Stimulated activated CD4-positive, alpha-beta T cell treated with anti-CD3 and anti-CD28 coated beads, Interleukin-4, amount 100 ng/mL, for 1 hour (primary cell): ENCODE measurements around the gene NUDT22.
A peak's percentile ranks its signal among the peaks of the same experiment; 100 is the strongest.

ENCODE experiments used
- DNase-seq: peaks from one replicate; pipeline ENCODE4 v3.0.0-alpha.2; 2020

Gene NUDT22

GRCh38 chr11:64229744-64230170 lies 3.7 kb downstream of the NUDT22 start:
- DNase-seq, result no peak

GRCh38 chr11:64230171-64230984 lies 4.3 kb downstream of the NUDT22 start, which contains the start of gene DNAJC4:
Gene DNAJC4, plus strand, starts transcription at chr11:64230548. Its CDS starts 307 bp downstream, at chr11:64230855.
- DNase-seq, result peak; percentile 87

GRCh38 chr11:64230985-64231365 lies 4.9 kb downstream of the NUDT22 start:
- no peak for DNase-seq

GRCh38 chr11:64231546-64231945 lies 5.5 kb downstream of the NUDT22 start:
- no peak for DNase-seq

GRCh38 chr11:64232182-64232966 lies 6.3 kb downstream of the NUDT22 start:
- no peak for DNase-seq

GRCh38 chr11:64232967-64233315 lies 6.9 kb downstream of the NUDT22 start:
- DNase-seq, result no peak

- peak; percentile 72 for DNase-seq
Measured at GRCh38 chr11:64233913-64234586, 8.0 kb downstream of the NUDT22 start, which contains the start of gene VEGFB. Gene VEGFB, plus strand, starts transcription at chr11:64234584. Its CDS starts 250 bp downstream, at chr11:64234834.

- DNase-seq, result peak; percentile 55
Measured at GRCh38 chr11:64234647-64235379, 8.7 kb downstream of the NUDT22 start.

- no peak for DNase-seq
Measured at GRCh38 chr11:64235437-64236161, 9.5 kb downstream of the NUDT22 start.

- DNase-seq, result no peak
Measured at GRCh38 chr11:64237484-64237951, 11.4 kb downstream of the NUDT22 start.

- no peak for DNase-seq
Measured at GRCh38 chr11:64238076-64238475, 12.0 kb downstream of the NUDT22 start.

GRCh38 chr11:64238999-64239398 lies 12.9 kb downstream of the NUDT22 start:
- no peak for DNase-seq

- no peak for DNase-seq
Measured at GRCh38 chr11:64239662-64240434, 13.8 kb downstream of the NUDT22 start.

- peak; percentile 98 for DNase-seq
Measured at GRCh38 chr11:64240435-64241240, 14.6 kb downstream of the NUDT22 start, which contains the start of gene FKBP2. Gene FKBP2, plus strand, starts transcription at chr11:64241095. Its CDS starts 1,293 bp downstream, at chr11:64242388.

GRCh38 chr11:64241241-64241490 lies 15.1 kb downstream of the NUDT22 start:
- peak; percentile 100 for DNase-seq

- no peak for DNase-seq
Measured at GRCh38 chr11:64241491-64242374, 15.7 kb downstream of the NUDT22 start.

- no peak for DNase-seq
Measured at GRCh38 chr11:64243236-64243854, 17.3 kb downstream of the NUDT22 start.

- DNase-seq, result no peak
Measured at GRCh38 chr11:64244107-64244506, 18.0 kb downstream of the NUDT22 start.

- DNase-seq, result no peak
Measured at GRCh38 chr11:64244966-64245365, 18.9 kb downstream of the NUDT22 start.
